Nephron progenitor cell (in vitro differentiated cells): ENCODE measurements around the gene SYNM.

ENCODE experiments used
- DNase-seq: peaks from one replicate; pipeline ENCODE4 v3.0.0; 2021
- H3K27ac Mint-ChIP-seq: 2 replicates; pipeline ENCODE4 v1.8.0; 2021; ENCODE audit warnings: mild to moderate bottlenecking, moderate library complexity, mixed read lengths
- H3K27me3 Mint-ChIP-seq: 2 replicates; pipeline ENCODE4 v1.8.0; 2021; ENCODE audit warnings: mild to moderate bottlenecking, low read depth, mixed read lengths; ENCODE audit not compliant: poor library complexity
- H3K36me3 Mint-ChIP-seq: 2 replicates; pipeline ENCODE4 v1.8.0; 2021; ENCODE audit warnings: low read depth, mixed read lengths
- H3K4me1 Mint-ChIP-seq: 2 replicates; pipeline ENCODE4 v1.8.0; 2021; ENCODE audit warnings: mixed read lengths
- H3K4me3 Mint-ChIP-seq: 2 replicates; pipeline ENCODE4 v1.8.0; 2021; ENCODE audit warnings: mild to moderate bottlenecking, moderate library complexity, mixed read lengths
- H3K9me3 Mint-ChIP-seq: 2 replicates; pipeline ENCODE4 v1.8.0; 2021; ENCODE audit warnings: mild to moderate bottlenecking, moderate library complexity, mixed read lengths
- TF ChIP-seq, protein P1 (sequence below): fragments of 200-600 bp; sonication (generic); IDR thresholded peaks from 2 replicates; pipeline ENCODE4 v1.5.0; 2021; ENCODE audit warnings: antibody characterized with exemption

SYNM gene

DNA sequence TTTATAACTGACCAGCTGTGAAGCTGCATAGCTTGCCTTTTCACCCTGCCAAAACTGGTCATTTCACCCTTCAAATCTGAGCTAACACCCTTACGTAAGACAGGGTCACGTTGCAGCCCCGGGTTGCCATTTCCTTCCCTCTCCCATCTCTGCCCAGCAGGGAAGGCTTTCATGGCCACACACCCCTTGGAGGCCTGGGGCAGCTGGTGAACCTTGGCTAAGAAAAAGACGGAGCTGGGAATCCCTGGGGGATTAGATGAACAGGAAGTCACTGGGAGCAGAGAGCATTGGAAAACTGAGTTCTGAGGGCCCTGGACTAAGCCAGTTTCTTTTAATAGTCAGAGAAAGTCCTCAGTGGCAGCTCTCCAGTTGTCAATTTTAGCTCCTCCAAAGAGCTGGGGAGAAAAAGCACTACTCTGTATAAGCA lies 76.7 kb downstream of the SYNM start:
- H3K27ac Mint-ChIP-seq, result peak overlapping the region; percentile 66
- DNase-seq, result no peak

DNA sequence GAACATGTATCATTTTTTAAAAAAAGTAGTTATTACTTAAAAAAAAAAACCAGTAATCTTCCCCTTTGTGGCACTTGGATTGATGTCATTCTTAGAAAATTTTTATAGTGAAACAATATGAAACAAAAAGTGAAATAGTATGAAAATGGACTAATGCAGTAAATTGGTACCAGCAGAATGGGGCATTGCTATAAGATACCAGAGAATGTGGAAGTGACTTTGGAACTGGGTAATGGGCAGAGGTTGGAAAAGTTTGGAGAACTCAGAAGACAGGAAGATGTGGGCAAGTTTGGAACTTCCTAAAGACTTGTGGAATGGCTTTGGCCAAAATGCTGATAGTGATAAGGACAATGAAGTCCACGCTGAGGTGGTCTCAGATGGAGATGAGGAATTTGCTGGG lies 77.9 kb downstream of the SYNM start:
- TF ChIP-seq, protein P1, sequence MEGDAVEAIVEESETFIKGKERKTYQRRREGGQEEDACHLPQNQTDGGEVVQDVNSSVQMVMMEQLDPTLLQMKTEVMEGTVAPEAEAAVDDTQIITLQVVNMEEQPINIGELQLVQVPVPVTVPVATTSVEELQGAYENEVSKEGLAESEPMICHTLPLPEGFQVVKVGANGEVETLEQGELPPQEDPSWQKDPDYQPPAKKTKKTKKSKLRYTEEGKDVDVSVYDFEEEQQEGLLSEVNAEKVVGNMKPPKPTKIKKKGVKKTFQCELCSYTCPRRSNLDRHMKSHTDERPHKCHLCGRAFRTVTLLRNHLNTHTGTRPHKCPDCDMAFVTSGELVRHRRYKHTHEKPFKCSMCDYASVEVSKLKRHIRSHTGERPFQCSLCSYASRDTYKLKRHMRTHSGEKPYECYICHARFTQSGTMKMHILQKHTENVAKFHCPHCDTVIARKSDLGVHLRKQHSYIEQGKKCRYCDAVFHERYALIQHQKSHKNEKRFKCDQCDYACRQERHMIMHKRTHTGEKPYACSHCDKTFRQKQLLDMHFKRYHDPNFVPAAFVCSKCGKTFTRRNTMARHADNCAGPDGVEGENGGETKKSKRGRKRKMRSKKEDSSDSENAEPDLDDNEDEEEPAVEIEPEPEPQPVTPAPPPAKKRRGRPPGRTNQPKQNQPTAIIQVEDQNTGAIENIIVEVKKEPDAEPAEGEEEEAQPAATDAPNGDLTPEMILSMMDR, result no peak
- Mint-ChIP-seq H3K27me3 (peaks cover 9% of the 10 kb centered on the region), H3K36me3 (peaks cover 43% of the 10 kb centered on the region), H3K4me1 (peaks cover 21% of the 10 kb centered on the region), H3K9me3 (no peaks in the 10 kb centered on the region), H3K4me3 (no peak overlapping the region), H3K27ac (no peak overlapping the region)
- no peak for DNase-seq

More for the DNA sequence above, 76.7 kb downstream of the SYNM start:
- Mint-ChIP-seq H3K4me1 (peaks cover 21% of the 10 kb centered on the region), H3K4me3 (no peak overlapping the region), H3K27me3 (peaks cover 9% of the 10 kb centered on the region), H3K36me3 (peaks cover 38% of the 10 kb centered on the region), H3K9me3 (no peaks in the 10 kb centered on the region)
- TF ChIP-seq, protein P1, result no peak
